Natural killer cell (primary cell): Measurements from ENCODE around the gene FRZB. TPM values are rescaled to one million over a fixed set of nuclear protein-coding genes. Genes with fewer than 3 reads are reported as not detected.

Experiments
- ATAC-seq, 3 donors: fragments of 150-1000 bp in 2 of 3; fragments of 200-7000 bp in 1 of 3; cut with Tn5 transposase; 1 replicate in 1 of 3; 2 replicates in 2 of 3; pipeline ENCODE4 v1.10.0; 2021; ENCODE audit warnings: mild to moderate bottlenecking in 2 of 3, moderate library complexity in 2 of 3
- DNase-seq, 2 donors: peaks; one replicate each; pipeline versions ENCODE4 v3.0.0 to v3.0.0-alpha.2; 2013 to 2021; ENCODE audit warnings: mixed read lengths in 1 of 2
- H3K27ac ChIP-seq: one replicate; pipeline ENCODE4 v1.5.1; 2013; ENCODE audit warnings: mild to moderate bottlenecking, low read length
- H3K27me3 ChIP-seq: one replicate; pipeline ENCODE4 v1.6.1; 2013; ENCODE audit warnings: low read length; ENCODE audit not compliant: control insufficient read depth, insufficient read depth
- H3K36me3 ChIP-seq: one replicate; pipeline ENCODE4 v1.6.1; 2013; ENCODE audit warnings: low read length; ENCODE audit not compliant: control insufficient read depth, insufficient read depth
- H3K4me1 ChIP-seq: one replicate; pipeline ENCODE4 v1.6.1; 2013; ENCODE audit warnings: low read length; ENCODE audit not compliant: control insufficient read depth, insufficient read depth
- H3K4me3 ChIP-seq: one replicate; pipeline ENCODE4 v1.5.1; 2013; ENCODE audit warnings: low read length
- H3K9me3 ChIP-seq: one replicate; pipeline ENCODE4 v1.6.1; 2013; ENCODE audit warnings: low read length; ENCODE audit not compliant: control insufficient read depth, insufficient read depth
- H3K27ac Mint-ChIP-seq, 2 donors: one replicate each; pipeline ENCODE4 v1.8.0; 2022; ENCODE audit warnings: mild to moderate bottlenecking in 2 of 2, mixed read lengths in 2 of 2, moderate library complexity in 1 of 2
- H3K27me3 Mint-ChIP-seq, 2 donors: one replicate each; pipeline ENCODE4 v1.8.0; 2022; ENCODE audit warnings: low read depth in 2 of 2, mixed read lengths in 2 of 2
- H3K36me3 Mint-ChIP-seq: one replicate; pipeline ENCODE4 v1.8.0; 2022; ENCODE audit warnings: mixed read lengths
- H3K4me1 Mint-ChIP-seq, 2 donors: one replicate each; pipeline ENCODE4 v1.8.0; 2022; ENCODE audit warnings: mixed read lengths in 2 of 2
- H3K4me3 Mint-ChIP-seq: one replicate; pipeline ENCODE4 v1.8.0; 2022; ENCODE audit warnings: mild to moderate bottlenecking, moderate library complexity, mixed read lengths
- H3K9me3 Mint-ChIP-seq, 2 donors: one replicate each; pipeline ENCODE4 v1.8.0; 2022; ENCODE audit warnings: mixed read lengths in 2 of 2
- WGBS: methylation state at CpG from one replicate; pipeline ENCODE4 v1.1.7; 2013; ENCODE audit warnings: missing lambda C conversion rate; ENCODE audit not compliant: insufficient coverage; 5-methylcytosine and 5-hydroxymethylcytosine counted together
- intact Hi-C: fragments of 100-400 bp; cut with micrococcal nuclease; formaldehyde crosslinking; loops from one replicate; pipeline ENCODE4 v1.14.2; 2022
- total RNA-seq, 4 donors: library from RNA; stranded (reverse); fragments of 120-200 nt in 1 of 4; gene quantifications; one replicate each; pipeline versions ENCODE4 v1.2.3 to v1.2.4, GENCODE V29; 2013 to 2022
- TF ChIP-seq, protein P1 (sequence below): fragments of 200-600 bp; IDR thresholded peaks from one replicate; pipeline ENCODE4 v1.8.0; 2022; ENCODE audit warnings: antibody characterized with exemption

FRZB gene
- total RNA-seq, 3 donors from 2014 or later (not counting 1 experiment from before 2014, with no cell fraction given): not detected

GRCh38 chr2:182864949-182865570, 1.4 kb downstream of the FRZB start:
- no peak overlapping the region for H3K27ac Mint-ChIP-seq
- no peak overlapping the region for H3K4me3 ChIP-seq
- DNase-seq: no peak
- H3K27me3 Mint-ChIP-seq: peaks cover 39 to 49% of the 10 kb centered on the region in 2 donors
- peaks cover 6% of the 10 kb centered on the region for H3K27me3 ChIP-seq
- WGBS: 91% methylated on average over 3 of the region's 4 CpGs
- H3K27ac ChIP-seq: no peak overlapping the region
- H3K4me1 ChIP-seq: peaks cover 8% of the 10 kb centered on the region
- H3K36me3 Mint-ChIP-seq: peaks cover 7% of the 10 kb centered on the region
- H3K4me3 Mint-ChIP-seq: no peak overlapping the region
- ATAC-seq: no peak
- intact Hi-C loops: no loop called here
- H3K36me3 ChIP-seq: no peaks in the 10 kb centered on the region
- no peaks in the 10 kb centered on the region for H3K9me3 ChIP-seq
- TF ChIP-seq, protein P1, sequence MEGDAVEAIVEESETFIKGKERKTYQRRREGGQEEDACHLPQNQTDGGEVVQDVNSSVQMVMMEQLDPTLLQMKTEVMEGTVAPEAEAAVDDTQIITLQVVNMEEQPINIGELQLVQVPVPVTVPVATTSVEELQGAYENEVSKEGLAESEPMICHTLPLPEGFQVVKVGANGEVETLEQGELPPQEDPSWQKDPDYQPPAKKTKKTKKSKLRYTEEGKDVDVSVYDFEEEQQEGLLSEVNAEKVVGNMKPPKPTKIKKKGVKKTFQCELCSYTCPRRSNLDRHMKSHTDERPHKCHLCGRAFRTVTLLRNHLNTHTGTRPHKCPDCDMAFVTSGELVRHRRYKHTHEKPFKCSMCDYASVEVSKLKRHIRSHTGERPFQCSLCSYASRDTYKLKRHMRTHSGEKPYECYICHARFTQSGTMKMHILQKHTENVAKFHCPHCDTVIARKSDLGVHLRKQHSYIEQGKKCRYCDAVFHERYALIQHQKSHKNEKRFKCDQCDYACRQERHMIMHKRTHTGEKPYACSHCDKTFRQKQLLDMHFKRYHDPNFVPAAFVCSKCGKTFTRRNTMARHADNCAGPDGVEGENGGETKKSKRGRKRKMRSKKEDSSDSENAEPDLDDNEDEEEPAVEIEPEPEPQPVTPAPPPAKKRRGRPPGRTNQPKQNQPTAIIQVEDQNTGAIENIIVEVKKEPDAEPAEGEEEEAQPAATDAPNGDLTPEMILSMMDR: no peak
- H3K4me1 Mint-ChIP-seq: peaks cover 0 to 5% of the 10 kb centered on the region in 2 donors
- no peaks in the 10 kb centered on the region for H3K9me3 Mint-ChIP-seq

GRCh38 chr2:182863642-182864041, 2.8 kb downstream of the FRZB start:
- TF ChIP-seq, protein P1: no peak
- H3K4me3 Mint-ChIP-seq: no peak overlapping the region
- Histone ChIP-seq H3K4me1 (peaks cover 8% of the 10 kb centered on the region), H3K36me3 (no peaks in the 10 kb centered on the region), H3K27ac (no peak overlapping the region), H3K4me3 (no peak overlapping the region), H3K9me3 (no peaks in the 10 kb centered on the region), H3K27me3 (peaks cover 6% of the 10 kb centered on the region)
- H3K27me3 Mint-ChIP-seq: peaks cover 33 to 45% of the 10 kb centered on the region in 2 donors
- peaks cover 7% of the 10 kb centered on the region for H3K36me3 Mint-ChIP-seq
- intact Hi-C loops: no loop called here
- DNase-seq (no peak), ATAC-seq (no peak)
- H3K27ac Mint-ChIP-seq: no peak overlapping the region
- peaks cover 0 to 5% of the 10 kb centered on the region in 2 donors for H3K4me1 Mint-ChIP-seq
- H3K9me3 Mint-ChIP-seq: no peaks in the 10 kb centered on the region

GRCh38 chr2:182862091-182862490, 4.3 kb downstream of the FRZB start:
- no peak overlapping the region for H3K27ac Mint-ChIP-seq
- ATAC-seq (no peak), DNase-seq (no peak)
- H3K36me3 ChIP-seq: no peaks in the 10 kb centered on the region
- peaks cover 30 to 33% of the 10 kb centered on the region in 2 donors for H3K27me3 Mint-ChIP-seq
- WGBS: 73% methylated on average over 3 of the region's 5 CpGs
- intact Hi-C loops: no loop called here
- H3K4me1 ChIP-seq: peaks cover 8% of the 10 kb centered on the region
- H3K4me1 Mint-ChIP-seq: peaks cover 0 to 5% of the 10 kb centered on the region in 2 donors
- no peak overlapping the region for H3K4me3 ChIP-seq
- H3K27ac ChIP-seq: no peak overlapping the region
- H3K4me3 Mint-ChIP-seq: no peak overlapping the region
- no peaks in the 10 kb centered on the region for H3K9me3 ChIP-seq
- H3K9me3 Mint-ChIP-seq: no peaks in the 10 kb centered on the region
- TF ChIP-seq, protein P1: no peak
- H3K36me3 Mint-ChIP-seq: peaks cover 7% of the 10 kb centered on the region
- peaks cover 4% of the 10 kb centered on the region for H3K27me3 ChIP-seq

- ATAC-seq: no peak
- H3K36me3 Mint-ChIP-seq: peaks cover 5% of the 10 kb centered on the region
Measured at GRCh38 chr2:182860858-182861257, 5.6 kb downstream of the FRZB start.

More at GRCh38 chr2:182860858-182861257, 5.6 kb downstream of the FRZB start:
- H3K9me3 Mint-ChIP-seq: no peaks in the 10 kb centered on the region
- H3K36me3 ChIP-seq: no peaks in the 10 kb centered on the region
- no peak overlapping the region for H3K4me3 Mint-ChIP-seq
- H3K27me3 Mint-ChIP-seq: peaks cover 25 to 27% of the 10 kb centered on the region in 2 donors
- TF ChIP-seq, protein P1: no peak
- intact Hi-C loops: no loop called here
- H3K9me3 ChIP-seq: no peaks in the 10 kb centered on the region
- H3K27me3 ChIP-seq: peaks cover 6% of the 10 kb centered on the region
- no peak overlapping the region for H3K27ac ChIP-seq
- H3K27ac Mint-ChIP-seq: no peak overlapping the region
- no peaks in the 10 kb centered on the region for H3K4me1 Mint-ChIP-seq
- H3K4me1 ChIP-seq: no peaks in the 10 kb centered on the region
- H3K4me3 ChIP-seq: no peak overlapping the region
- 100% methylated on average over 2 of the region's 2 CpGs for WGBS
- DNase-seq: no peak
